Peyer's patch (tissue), 4 donors: ENCODE measurements around the gene TOM1L2.

Source experiments
- POLR2A ChIP-seq, 2 donors: fragments of 450-650 bp; IDR thresholded peaks; one replicate each; pipeline ENCODE4 v1.5.1; 2017; ENCODE audit warnings: antibody characterized with exemption in 2 of 2, mild to moderate bottlenecking in 2 of 2, moderate library complexity in 2 of 2
- TF ChIP-seq, protein P1 (sequence below), 6 experiments: fragments of 450-650 bp in 4 of 6; fragments of 200-600 bp in 2 of 6; sonication (generic) in 1 of 6; IDR thresholded peaks; one replicate each; pipeline ENCODE4 v1.5.1; 2017 to 2019; ENCODE audit warnings: antibody characterized with exemption in 6 of 6, mild to moderate bottlenecking in 3 of 6, moderate library complexity in 1 of 6

DNA sequence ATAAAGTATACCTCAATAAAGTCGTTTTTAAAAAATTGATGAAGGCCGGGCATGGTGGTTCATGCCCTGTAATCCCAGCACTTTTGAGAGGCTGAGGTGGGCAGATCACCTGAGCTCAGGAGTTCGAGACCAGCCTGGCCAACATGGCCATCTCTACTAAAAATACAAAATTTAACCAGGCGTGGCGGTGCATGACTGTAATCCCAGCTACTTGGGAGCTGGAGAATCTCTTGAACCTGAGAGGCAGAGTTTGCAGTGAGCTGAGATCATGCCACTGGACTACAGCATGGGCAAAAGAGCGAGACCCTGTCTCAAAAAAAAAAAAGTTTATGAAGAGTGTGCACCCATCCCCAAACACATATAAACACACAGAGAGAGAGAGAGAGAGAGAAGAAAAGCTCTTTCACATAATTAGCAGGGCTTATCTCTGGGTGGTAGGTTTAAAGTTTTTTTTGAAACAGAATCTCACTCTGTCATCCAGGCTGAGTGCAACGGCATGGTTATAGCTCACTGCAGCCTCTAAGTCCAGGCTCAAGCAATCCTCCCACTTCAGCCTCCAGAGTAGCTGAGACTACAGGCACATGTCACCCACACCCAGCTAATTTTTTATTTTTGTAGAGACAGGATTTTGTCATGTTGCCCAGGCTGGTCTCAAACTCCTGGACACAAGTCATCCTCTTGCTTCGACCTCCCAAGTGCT is 138.4 kb downstream of the TOM1L2 start:
- TF ChIP-seq, protein P1, sequence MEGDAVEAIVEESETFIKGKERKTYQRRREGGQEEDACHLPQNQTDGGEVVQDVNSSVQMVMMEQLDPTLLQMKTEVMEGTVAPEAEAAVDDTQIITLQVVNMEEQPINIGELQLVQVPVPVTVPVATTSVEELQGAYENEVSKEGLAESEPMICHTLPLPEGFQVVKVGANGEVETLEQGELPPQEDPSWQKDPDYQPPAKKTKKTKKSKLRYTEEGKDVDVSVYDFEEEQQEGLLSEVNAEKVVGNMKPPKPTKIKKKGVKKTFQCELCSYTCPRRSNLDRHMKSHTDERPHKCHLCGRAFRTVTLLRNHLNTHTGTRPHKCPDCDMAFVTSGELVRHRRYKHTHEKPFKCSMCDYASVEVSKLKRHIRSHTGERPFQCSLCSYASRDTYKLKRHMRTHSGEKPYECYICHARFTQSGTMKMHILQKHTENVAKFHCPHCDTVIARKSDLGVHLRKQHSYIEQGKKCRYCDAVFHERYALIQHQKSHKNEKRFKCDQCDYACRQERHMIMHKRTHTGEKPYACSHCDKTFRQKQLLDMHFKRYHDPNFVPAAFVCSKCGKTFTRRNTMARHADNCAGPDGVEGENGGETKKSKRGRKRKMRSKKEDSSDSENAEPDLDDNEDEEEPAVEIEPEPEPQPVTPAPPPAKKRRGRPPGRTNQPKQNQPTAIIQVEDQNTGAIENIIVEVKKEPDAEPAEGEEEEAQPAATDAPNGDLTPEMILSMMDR (IDR thresholded peaks at IDR 0.05): no peak
- TF ChIP-seq POLR2A (IDR thresholded peaks at IDR 0.05): no peak
